ENCODE measurements around the gene TAF4B. TPM values are rescaled to one million over a fixed set of nuclear protein-coding genes. Genes with fewer than 3 reads are reported as not detected.
A peak's percentile ranks its signal among the peaks of the same experiment; 100 is the strongest.

Gene TAF4B
- total RNA-seq, 1 donor from 2014 or later: 1.8 TPM

GRCh38 chr18:26419746-26420145 is 193.5 kb downstream of the TAF4B start:
- DNase-seq (ENCODE audit: low spot score, unreplicated experiment): no peak
- Mint-ChIP-seq H3K4me1 (ENCODE audit: low read depth) (no peaks in the 10 kb centered on the region), H3K36me3 (ENCODE audit: insufficient read depth) (no peaks in the 10 kb centered on the region)

GRCh38 chr18:26421503-26421902 is 195.3 kb downstream of the TAF4B start:
- DNase-seq (ENCODE audit: low spot score, unreplicated experiment): no peak
- H3K27me3 Mint-ChIP-seq: peaks cover 7% of the 10 kb centered on the region
- H3K4me1 Mint-ChIP-seq (ENCODE audit: low read depth): no peaks in the 10 kb centered on the region
- H3K27ac Mint-ChIP-seq: no peak overlapping the region
- no peak overlapping the region for H3K4me3 Mint-ChIP-seq (ENCODE audit: low read depth)
- no peaks in the 10 kb centered on the region for H3K36me3 Mint-ChIP-seq (ENCODE audit: insufficient read depth)
- TF ChIP-seq CTCF (IDR thresholded peaks at IDR 0.05; ENCODE audit: unreplicated experiment): no peak
- no peaks in the 10 kb centered on the region for H3K9me3 Mint-ChIP-seq (ENCODE audit: low read depth)

More at GRCh38 chr18:26419746-26420145, 193.5 kb downstream of the TAF4B start:
- no peaks in the 10 kb centered on the region for H3K9me3 Mint-ChIP-seq (ENCODE audit: low read depth)
- no peak overlapping the region for H3K4me3 Mint-ChIP-seq (ENCODE audit: low read depth)
- no peak for TF ChIP-seq CTCF (IDR thresholded peaks at IDR 0.05; ENCODE audit: unreplicated experiment)
- peaks cover 4% of the 10 kb centered on the region for H3K27me3 Mint-ChIP-seq
- no peak overlapping the region for H3K27ac Mint-ChIP-seq

DNA sequence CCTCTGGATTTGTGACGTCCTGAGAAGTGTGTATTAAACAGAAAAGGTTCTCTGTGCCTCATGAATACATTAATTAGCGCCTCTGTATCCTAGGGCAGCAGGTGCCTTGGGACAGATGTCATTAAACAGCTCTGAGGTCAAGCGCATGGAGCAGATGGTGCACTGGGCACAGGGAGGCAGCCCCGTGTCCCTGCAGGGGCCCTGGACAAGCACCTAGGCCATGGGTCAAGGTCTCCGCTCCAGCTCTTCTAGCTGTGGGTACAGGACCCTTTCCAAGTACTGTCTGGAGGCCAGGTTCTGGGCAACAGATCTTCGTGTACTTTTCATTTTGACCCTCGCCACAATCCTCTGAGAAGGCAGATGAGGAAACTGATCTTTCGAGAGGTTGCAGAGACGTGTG is 195.7 kb downstream of the TAF4B start:
- H3K9me3 Mint-ChIP-seq (ENCODE audit: low read depth): no peaks in the 10 kb centered on the region
- no peak overlapping the region for H3K27ac Mint-ChIP-seq
- no peak overlapping the region for H3K4me3 Mint-ChIP-seq (ENCODE audit: low read depth)

DNA sequence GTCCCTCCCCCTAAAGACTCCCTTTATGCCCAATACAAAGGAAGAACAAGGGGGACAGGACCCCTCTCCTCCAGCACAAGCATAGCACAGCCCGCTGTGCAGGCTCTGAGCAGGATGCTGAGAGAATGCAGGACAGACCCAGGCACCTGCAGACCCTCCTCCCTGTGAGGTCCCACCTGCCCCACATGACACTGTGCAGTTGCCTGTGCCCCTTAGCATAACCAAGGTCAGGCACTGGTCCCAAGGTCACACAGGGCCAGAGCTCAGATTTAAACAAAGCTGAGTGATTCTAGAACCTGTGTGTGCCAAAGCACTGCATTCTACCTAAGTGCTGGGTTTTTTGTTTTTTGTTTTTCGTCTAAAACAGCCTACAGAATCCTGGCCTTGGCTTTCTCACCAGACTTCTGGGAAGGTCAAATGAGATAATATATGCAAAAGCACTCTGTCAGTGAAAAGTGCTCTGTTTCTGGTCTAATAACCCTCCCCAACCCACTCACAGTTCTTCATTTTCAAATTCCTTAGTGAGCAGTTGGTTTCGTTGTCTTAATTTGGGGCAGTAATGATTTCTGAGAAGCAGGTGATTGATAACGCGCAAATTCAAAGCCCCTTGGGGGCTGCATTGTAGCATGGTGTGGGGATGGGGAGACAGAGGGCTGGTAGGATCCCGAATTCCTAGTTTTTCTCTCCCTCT is 196.4 kb downstream of the TAF4B start:
- Mint-ChIP-seq H3K4me3 (ENCODE audit: low read depth) (no peak overlapping the region), H3K36me3 (ENCODE audit: insufficient read depth) (no peaks in the 10 kb centered on the region), H3K27ac (peak overlapping the region; percentile 71), H3K9me3 (ENCODE audit: low read depth) (no peaks in the 10 kb centered on the region), H3K4me1 (ENCODE audit: low read depth) (no peaks in the 10 kb centered on the region), H3K27me3 (peaks cover 7% of the 10 kb centered on the region)
- TF ChIP-seq CTCF (IDR thresholded peaks at IDR 0.05; ENCODE audit: unreplicated experiment): no peak
- no peak for DNase-seq (ENCODE audit: low spot score, unreplicated experiment)

More for the DNA sequence above, 195.7 kb downstream of the TAF4B start:
- Mint-ChIP-seq H3K36me3 (ENCODE audit: insufficient read depth) (no peaks in the 10 kb centered on the region), H3K4me1 (ENCODE audit: low read depth) (no peaks in the 10 kb centered on the region), H3K27me3 (peaks cover 7% of the 10 kb centered on the region)
- no peak for DNase-seq (ENCODE audit: low spot score, unreplicated experiment)
- TF ChIP-seq CTCF (IDR thresholded peaks at IDR 0.05; ENCODE audit: unreplicated experiment): no peak

DNA sequence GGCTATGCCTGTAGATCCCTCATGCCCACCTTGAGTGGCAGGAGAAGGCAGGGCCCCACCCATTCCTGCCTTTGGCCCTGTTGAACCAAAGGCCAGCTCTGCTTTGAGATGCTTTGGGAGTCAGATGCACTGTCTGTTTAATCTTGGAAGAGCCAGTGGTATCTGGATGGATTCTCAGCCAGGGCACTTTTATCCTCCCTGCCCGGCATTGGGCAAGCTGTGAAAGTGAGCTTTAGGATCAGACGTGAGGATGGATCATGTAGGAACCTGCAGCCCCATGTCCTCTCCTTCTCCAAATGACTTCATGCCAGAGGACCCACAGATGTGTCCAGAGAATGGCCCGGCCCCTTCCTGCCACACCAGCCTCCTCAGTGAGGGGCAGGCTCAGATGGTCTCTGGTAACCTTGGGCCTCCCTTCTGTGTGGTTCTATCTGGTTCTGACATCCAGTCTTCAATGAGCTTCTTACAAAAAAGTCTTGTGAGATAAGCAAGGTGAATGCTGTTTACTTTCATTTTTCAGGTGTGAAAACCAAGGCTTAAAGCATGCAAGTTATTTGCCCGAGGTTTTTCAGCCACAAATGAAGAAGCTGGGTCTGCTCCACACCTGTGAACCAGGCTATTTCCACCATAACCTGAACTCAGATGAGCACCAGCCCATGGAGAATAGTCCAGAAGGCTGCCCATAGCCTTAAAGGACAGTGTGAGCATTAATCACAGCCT is 198.3 kb downstream of the TAF4B start:
- peaks cover 7% of the 10 kb centered on the region for H3K27me3 Mint-ChIP-seq
- peaks cover 2% of the 10 kb centered on the region for H3K4me1 Mint-ChIP-seq (ENCODE audit: low read depth)
- H3K27ac Mint-ChIP-seq: no peak overlapping the region
- no peak for DNase-seq (ENCODE audit: low spot score, unreplicated experiment)
- no peak overlapping the region for H3K4me3 Mint-ChIP-seq (ENCODE audit: low read depth)
- no peaks in the 10 kb centered on the region for H3K9me3 Mint-ChIP-seq (ENCODE audit: low read depth)
- no peak for TF ChIP-seq CTCF (IDR thresholded peaks at IDR 0.05; ENCODE audit: unreplicated experiment)
- H3K36me3 Mint-ChIP-seq (ENCODE audit: insufficient read depth): no peaks in the 10 kb centered on the region
